Stomach smooth muscle (tissue), 2 donors: ENCODE measurements around the gene XAF1.
"Not testable (repeated sequence)": the region's sequence is repeated elsewhere in the genome, so short reads cannot be mapped to it uniquely, and the experiment has no call there.

Experiments used
- H3K27ac ChIP-seq: one replicate; pipeline ENCODE4 v1.7.0; 2013; ENCODE audit warnings: mild to moderate bottlenecking, low read length, inconsistent platforms
- H3K27me3 ChIP-seq, 2 donors: one replicate each; pipeline ENCODE4 v1.7.0; 2013; ENCODE audit warnings: low read length in 2 of 2; ENCODE audit not compliant: insufficient read depth in 2 of 2, control insufficient read depth in 1 of 2
- H3K36me3 ChIP-seq, 2 donors: one replicate each; pipeline ENCODE4 v1.7.0; 2013; ENCODE audit warnings: low read length in 2 of 2; ENCODE audit not compliant: control insufficient read depth in 2 of 2, insufficient read depth in 2 of 2
- H3K4me1 ChIP-seq: one replicate; pipeline ENCODE4 v1.7.0; 2013; ENCODE audit warnings: low read length; ENCODE audit not compliant: control insufficient read depth, insufficient read depth
- H3K4me3 ChIP-seq, 2 donors: one replicate each; pipeline ENCODE4 v1.7.0; 2013; ENCODE audit warnings: low read length in 2 of 2
- H3K9ac ChIP-seq, 2 donors: one replicate each; pipeline ENCODE4 v1.7.0; 2013; ENCODE audit warnings: low read length in 2 of 2, mild to moderate bottlenecking in 1 of 2
- H3K9me3 ChIP-seq, 2 donors: one replicate each; pipeline ENCODE4 v1.7.0; 2013; ENCODE audit warnings: low read length in 2 of 2; ENCODE audit not compliant: control insufficient read depth in 2 of 2
- donor health status: healthy.
- donor health status: Pancreatic carcinoma.

The XAF1 gene

GRCh38 chr17:6753546-6753945 is 2.3 kb upstream of the XAF1 start:
- Histone ChIP-seq H3K9ac (no peak overlapping the region), H3K36me3 (peaks cover 0 to 2% of the 10 kb centered on the region in 2 donors), H3K27me3 (no peaks in the 10 kb centered on the region), H3K4me3 (no peak overlapping the region), H3K27ac (peak overlapping the region; percentile 24), H3K9me3 (no peaks in the 10 kb centered on the region), H3K4me1 (peaks cover 44% of the 10 kb centered on the region)

DNA sequence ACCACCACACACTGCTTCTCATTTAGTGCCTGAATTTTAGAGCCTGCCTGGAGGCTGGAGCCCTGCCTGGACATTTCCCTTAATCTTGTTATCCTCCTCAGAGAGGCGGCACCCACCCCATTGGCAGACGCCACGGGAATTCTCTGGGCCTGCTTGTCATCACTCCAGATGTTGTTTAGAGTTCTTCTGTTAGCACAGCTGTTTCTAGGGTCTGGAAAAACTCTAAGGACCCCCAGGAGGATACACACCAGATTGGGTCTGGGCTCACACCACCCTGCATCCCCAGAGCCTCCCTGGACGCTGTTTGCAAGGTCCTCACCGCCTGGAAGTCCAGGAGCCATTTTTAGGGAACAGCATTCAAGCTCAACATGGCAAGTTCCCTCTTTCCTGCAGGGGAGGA is 565 bp upstream of the XAF1 start:
- Histone ChIP-seq H3K4me3 (peak overlapping the region; percentile 77 to 88), H3K9me3 (no peaks in the 10 kb centered on the region), H3K4me1 (peaks cover 44% of the 10 kb centered on the region), H3K27me3 (no peaks in the 10 kb centered on the region), H3K27ac (peak overlapping the region; percentile 80), H3K9ac (peak overlapping the region; percentile 80), H3K36me3 (peaks cover 6 to 11% of the 10 kb centered on the region in 2 donors)

GRCh38 chr17:6756425-6757031 is 682 bp downstream of the XAF1 start:
- Histone ChIP-seq H3K4me1 (peaks cover 44% of the 10 kb centered on the region), H3K9ac (peak overlapping the region; percentile 80), H3K27ac (peak overlapping the region; percentile 80), H3K36me3 (peaks cover 9 to 18% of the 10 kb centered on the region in 2 donors), H3K9me3 (no peaks in the 10 kb centered on the region), H3K27me3 (no peaks in the 10 kb centered on the region), H3K4me3 (peak overlapping the region; percentile 77 to 88)

DNA sequence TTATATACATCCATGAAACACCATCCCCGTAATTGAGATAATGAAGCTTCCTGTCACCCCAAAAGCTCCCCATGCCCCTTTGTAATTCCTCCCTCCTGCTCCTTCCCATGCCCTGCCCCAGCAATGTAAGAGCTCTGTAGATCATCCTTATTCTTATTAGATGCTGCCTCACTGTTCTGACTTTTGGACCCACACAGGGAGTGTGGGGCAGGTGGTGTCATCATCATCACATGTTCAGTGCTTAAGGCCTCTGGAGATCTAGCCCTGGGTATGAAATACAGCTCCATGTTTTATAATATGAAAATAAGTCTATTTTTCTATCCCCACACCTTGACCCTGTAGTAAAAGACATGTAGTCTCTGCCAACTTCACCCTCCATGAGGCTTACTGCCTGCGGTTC is 1.9 kb downstream of the XAF1 start:
- Histone ChIP-seq H3K27me3 (no peaks in the 10 kb centered on the region), H3K4me3 (no peak overlapping the region), H3K27ac (no peak overlapping the region), H3K36me3 (peaks cover 9 to 26% of the 10 kb centered on the region in 2 donors), H3K9me3 (no peaks in the 10 kb centered on the region), H3K4me1 (peaks cover 36% of the 10 kb centered on the region), H3K9ac (no peak overlapping the region)

DNA sequence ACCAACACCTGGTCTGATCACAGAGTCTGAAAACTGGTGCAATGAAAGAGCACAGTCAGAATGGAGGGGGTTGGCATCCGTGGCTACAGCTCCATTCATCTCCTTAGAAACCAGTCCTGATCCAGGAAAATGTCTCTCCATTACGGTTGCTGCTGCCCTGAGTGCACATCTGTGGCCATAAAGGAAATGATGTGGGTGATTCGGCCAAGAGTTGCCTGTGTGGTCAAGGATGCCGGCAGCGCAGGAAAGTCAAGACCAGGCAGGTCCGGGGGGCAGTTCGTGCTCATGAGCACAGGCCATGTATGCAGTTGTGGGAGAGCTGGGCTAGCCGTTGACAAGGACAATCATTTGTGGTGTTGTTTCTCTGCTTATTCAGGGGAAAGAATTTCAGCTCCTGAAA is 5.9 kb downstream of the XAF1 start:
- Histone ChIP-seq H3K4me3 (no peak overlapping the region), H3K27me3 (no peaks in the 10 kb centered on the region), H3K9me3 (no peaks in the 10 kb centered on the region), H3K27ac (no peak overlapping the region), H3K36me3 (peaks cover 16 to 50% of the 10 kb centered on the region in 2 donors), H3K9ac (no peak overlapping the region), H3K4me1 (peaks cover 11% of the 10 kb centered on the region)

- H3K9ac ChIP-seq, result no peak overlapping the region
- peaks cover 55 to 56% of the 10 kb centered on the region in 2 donors for H3K36me3 ChIP-seq
- H3K9me3 ChIP-seq, result peaks cover 8 to 16% of the 10 kb centered on the region in 2 donors
- no peaks in the 10 kb centered on the region for H3K4me1 ChIP-seq
- H3K4me3 ChIP-seq, result no peak overlapping the region
- no peak overlapping the region for H3K27ac ChIP-seq
- H3K27me3 ChIP-seq, result no peaks in the 10 kb centered on the region
Observed at GRCh38 chr17:6768447-6768846, 12.6 kb downstream of the XAF1 start.

- Histone ChIP-seq H3K9me3 (peaks cover 18 to 24% of the 10 kb centered on the region in 2 donors), H3K36me3 (peaks cover 34 to 50% of the 10 kb centered on the region in 2 donors), H3K4me3 (no peak overlapping the region), H3K27ac (no peak overlapping the region), H3K27me3 (peaks cover 0 to 12% of the 10 kb centered on the region in 2 donors), H3K9ac (no peak overlapping the region), H3K4me1 (no peaks in the 10 kb centered on the region)
Observed at GRCh38 chr17:6772016-6772415, 16.2 kb downstream of the XAF1 start.

GRCh38 chr17:6774906-6775305 is 19.1 kb downstream of the XAF1 start:
- not testable (repeated sequence) for H3K4me3 ChIP-seq, H3K27ac ChIP-seq, H3K9ac ChIP-seq, H3K4me1 ChIP-seq
- H3K27me3 ChIP-seq, result peaks cover 3 to 19% of the 10 kb centered on the region in 2 donors
- H3K9me3 ChIP-seq, result peaks cover 17 to 19% of the 10 kb centered on the region in 2 donors
- H3K36me3 ChIP-seq, result peaks cover 25 to 32% of the 10 kb centered on the region in 2 donors

GRCh38 chr17:6775871-6776405 is 20.1 kb downstream of the XAF1 start, which contains the start of gene FBXO39:
Gene FBXO39 (plus strand): TSS chr17:6776215. CDS start chr17:6779869, 3,654 bp downstream.
- Histone ChIP-seq H3K27me3 (peaks cover 8 to 24% of the 10 kb centered on the region in 2 donors), H3K36me3 (peaks cover 17 to 21% of the 10 kb centered on the region in 2 donors), H3K9ac (no peak within 1 kb of the TSS), H3K4me3 (no peak within 1 kb of the TSS), H3K4me1 (no peaks in the 10 kb centered on the region), H3K27ac (no peak within 1 kb of the TSS), H3K9me3 (peaks cover 14 to 17% of the 10 kb centered on the region in 2 donors)

- H3K9ac ChIP-seq, result no peak overlapping the region
- H3K27ac ChIP-seq, result no peak overlapping the region
- no peak overlapping the region for H3K4me3 ChIP-seq
- H3K9me3 ChIP-seq, result peaks cover 5 to 12% of the 10 kb centered on the region in 2 donors
- peaks cover 8 to 24% of the 10 kb centered on the region in 2 donors for H3K27me3 ChIP-seq
- H3K36me3 ChIP-seq, result no peaks in the 10 kb centered on the region
- H3K4me1 ChIP-seq, result no peaks in the 10 kb centered on the region
Observed at GRCh38 chr17:6779411-6779810, 23.6 kb downstream of the XAF1 start.

DNA sequence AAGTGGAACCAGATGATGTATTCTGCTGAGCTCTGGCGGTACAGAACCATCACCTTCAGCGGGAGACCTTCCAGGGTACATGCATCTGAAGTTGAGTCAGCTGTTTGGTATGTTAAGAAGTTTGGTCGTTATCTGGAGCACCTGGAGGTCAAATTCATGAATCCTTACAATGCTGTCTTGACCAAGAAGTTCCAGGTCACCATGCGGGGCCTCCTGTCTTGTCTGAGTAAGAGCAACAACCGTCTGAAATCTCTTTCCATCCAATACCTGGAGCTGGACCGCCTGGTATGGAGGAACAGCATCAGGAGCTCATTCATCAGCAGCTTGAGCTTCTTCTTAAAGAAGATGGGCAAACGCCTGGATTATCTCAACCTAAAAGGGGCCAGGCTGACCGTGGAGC is 24.2 kb downstream of the XAF1 start:
- Histone ChIP-seq H3K4me3 (no peak overlapping the region), H3K9ac (no peak overlapping the region), H3K36me3 (no peaks in the 10 kb centered on the region), H3K9me3 (peaks cover 2 to 6% of the 10 kb centered on the region in 2 donors), H3K27ac (no peak overlapping the region), H3K27me3 (peaks cover 8 to 24% of the 10 kb centered on the region in 2 donors), H3K4me1 (no peaks in the 10 kb centered on the region)
